HG02981 (cell line): ENCODE data around the gene POLR3A.

Experiments used
- ATAC-seq: cut with Tn5 transposase; IDR thresholded peaks from one replicate; pipeline ENCODE4 v1.9.1; 2021; ENCODE audit warnings: mild to moderate bottlenecking, moderate library complexity; ENCODE audit not compliant: unreplicated experiment

The POLR3A gene

GRCh38 chr10:77983384-77984341, 45.7 kb downstream of the POLR3A start:
- ATAC-seq, result no peak

DNA sequence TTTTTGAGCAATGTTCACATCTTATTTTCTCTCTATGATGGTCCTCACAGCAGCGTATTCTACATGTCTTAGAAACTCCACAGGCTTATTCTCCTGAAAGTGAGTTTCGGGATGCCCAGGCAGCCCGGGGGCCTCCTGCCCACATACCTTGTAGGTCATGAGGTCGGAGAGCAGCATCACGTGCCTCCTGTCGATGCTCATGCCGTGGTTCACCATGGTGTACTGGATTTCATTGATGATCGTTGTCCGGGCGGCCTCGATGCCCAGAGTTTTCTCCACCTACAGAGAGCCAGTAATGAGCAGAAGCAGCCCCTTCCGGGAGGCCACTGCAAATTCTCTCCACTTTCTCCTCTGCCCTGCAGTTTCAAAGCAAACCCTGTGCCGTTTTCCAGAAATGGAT, 48.0 kb downstream of the POLR3A start:
- no peak for ATAC-seq

GRCh38 chr10:77979221-77979620, 50.1 kb downstream of the POLR3A start:
- no peak for ATAC-seq

- ATAC-seq, result no peak
Measured at GRCh38 chr10:77978360-77978759, 51.0 kb downstream of the POLR3A start.

- ATAC-seq, result no peak
Measured at GRCh38 chr10:77977934-77978333, 51.4 kb downstream of the POLR3A start.

DNA sequence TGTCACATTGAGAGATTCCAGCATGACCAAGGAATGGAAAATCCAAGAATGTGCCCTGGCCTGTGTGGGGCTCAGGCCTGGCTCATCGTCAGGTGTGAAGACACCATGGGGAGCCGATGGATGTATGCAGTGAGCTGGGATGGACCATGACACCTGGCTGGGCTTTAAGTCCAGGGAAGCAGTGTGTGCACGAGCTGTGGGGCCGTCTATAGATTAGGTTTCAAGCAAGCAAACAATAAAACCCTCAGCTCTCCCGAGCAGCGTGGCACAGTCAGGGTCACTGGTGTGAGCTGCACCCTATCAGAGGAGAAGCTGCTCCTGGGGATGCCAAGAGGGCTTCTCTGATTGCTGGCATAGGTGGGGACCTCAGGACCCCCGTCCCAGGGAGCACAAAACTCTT, 52.3 kb downstream of the POLR3A start:
- no peak for ATAC-seq

- ATAC-seq, result no peak
Measured at GRCh38 chr10:77975086-77975666, 54.1 kb downstream of the POLR3A start.

DNA sequence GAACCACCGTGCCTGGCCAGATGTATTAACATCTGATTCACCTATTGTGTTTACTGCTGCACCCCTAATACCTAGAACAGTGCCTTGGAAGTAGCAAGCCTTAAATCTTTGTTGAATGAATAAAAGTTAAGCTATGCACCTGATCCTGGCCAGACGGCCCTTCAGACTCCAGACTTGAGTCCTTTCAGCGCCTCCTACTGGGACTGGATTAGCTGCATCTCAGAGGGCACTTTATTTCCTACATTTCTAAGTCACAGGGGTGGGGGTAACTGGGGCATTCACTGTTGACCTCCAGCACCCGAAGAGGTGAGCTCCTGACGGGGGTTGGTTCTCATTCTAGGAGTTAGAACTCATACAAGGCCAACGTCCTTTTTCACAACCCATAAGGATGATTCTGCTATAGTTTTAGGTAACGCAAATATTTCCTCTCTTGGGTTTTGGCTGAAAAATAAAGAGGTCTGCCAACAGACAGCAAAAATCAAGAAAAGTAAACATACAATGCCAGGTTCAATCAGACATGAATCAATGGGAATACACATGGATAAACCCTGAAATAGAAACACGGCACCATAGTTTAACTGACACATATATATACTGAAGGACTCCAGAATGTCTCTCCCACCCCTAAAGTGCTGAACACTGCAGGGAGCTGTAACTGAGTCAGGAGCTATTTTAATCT, 54.8 kb downstream of the POLR3A start:
- ATAC-seq, result no peak

DNA sequence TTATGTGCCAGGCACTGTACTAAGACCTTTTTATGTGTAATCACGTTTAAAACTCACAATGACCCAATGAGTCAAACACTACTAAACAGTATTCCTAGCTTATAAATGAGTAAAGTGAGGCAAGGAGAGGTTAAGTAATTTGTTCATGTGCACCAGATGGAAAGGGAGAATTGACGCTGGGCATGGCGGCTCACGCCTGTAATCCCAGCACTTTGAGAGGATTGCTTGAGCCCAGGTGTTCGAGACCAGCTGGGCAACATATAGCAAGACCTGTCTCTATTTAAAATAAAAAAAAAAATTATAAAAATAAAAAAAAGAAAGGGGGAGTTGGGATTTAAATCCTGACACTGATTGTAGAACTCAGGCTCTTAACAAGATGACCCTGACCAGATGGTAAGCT, 56.0 kb downstream of the POLR3A start:
- ATAC-seq, result no peak

- ATAC-seq, result no peak
Measured at GRCh38 chr10:77972148-77972547, 57.2 kb downstream of the POLR3A start.

DNA sequence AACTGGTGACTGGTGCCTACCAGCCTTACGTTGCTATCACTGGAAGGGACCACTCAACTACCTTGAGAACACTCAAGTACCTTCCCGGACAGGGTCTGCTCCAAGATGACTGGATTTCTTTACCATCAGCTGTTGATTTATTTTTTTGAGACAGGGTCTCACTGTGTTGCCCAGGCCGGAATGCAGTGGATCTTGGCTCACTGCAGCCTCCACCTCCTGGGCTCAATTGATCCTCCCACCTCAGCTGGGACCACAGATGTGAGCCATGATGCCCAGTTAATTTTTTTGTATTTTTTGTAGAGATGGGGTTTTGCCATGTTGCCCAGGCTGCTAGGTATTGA, 57.5 kb downstream of the POLR3A start:
- ATAC-seq, result no peak

DNA sequence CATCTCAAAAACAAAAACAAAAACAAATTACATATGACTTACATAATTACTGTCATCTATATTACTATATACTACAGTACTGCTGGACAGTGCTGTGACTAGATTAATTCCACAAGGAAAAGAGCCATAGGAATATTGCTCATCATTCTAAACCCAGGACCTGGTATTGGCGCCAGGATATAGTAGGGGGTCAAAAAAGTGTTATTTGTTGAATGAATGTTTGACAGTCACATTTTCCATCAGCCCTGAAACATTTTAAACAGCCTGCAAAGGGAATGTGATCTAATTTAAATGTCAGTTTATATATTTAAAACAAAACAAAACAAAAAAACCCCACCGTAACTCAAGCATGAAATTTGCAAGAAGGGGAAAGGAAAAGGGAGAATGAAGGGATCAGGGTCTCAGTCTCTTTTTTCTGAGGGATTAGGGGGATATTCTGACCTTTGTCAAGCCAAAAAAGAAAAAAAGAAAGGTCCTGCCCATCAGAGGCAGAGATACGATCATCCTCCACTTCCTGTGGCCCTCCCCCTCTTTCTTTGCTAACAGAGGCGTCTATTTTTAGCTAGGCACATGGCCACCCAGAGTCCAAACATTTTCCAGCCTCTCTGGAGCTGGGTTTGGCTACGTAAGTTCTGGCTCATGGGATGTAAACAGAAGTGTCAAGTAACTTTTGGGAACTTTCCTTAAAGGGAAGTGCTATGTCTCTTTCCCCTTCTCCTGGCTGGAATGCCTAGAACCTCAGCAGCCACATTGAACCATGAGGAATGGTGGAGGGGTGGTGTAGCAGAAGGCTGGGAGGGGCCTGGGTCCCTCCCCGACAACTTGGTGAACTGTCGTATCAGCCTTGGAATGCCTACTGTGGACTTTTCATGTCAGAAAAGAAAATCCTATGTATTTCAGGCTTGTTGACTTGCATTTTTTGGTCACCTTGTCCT, 58.2 kb downstream of the POLR3A start:
- no peak for ATAC-seq

- ATAC-seq, result no peak
Measured at GRCh38 chr10:77969114-77969513, 60.2 kb downstream of the POLR3A start.

DNA sequence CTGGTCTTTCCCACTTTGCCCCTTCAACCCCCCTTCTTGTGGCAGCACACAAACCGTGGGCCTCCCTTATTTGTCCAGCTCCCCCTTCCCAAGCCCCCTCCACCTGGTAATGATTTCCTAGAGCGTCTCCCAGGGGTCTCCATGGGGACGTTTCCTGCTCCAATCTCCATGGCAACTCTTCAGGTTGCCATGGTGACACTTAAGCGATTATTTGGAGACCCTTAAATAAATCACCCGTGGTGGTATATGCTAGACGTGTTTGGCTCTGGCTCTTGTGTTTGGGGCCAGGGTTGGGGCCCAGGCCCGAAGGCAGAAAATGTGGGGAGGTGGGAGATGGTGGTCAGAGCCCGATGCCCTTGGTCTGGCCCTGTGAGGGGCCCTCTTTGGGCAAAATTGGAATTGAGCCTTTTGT, 61.7 kb downstream of the POLR3A start:
- ATAC-seq, result no peak

GRCh38 chr10:77965294-77965693, 64.0 kb downstream of the POLR3A start:
- ATAC-seq, result no peak

- ATAC-seq, result no peak
Measured at GRCh38 chr10:77964811-77965210, 64.5 kb downstream of the POLR3A start.

GRCh38 chr10:77963901-77964300, 65.4 kb downstream of the POLR3A start:
- no peak for ATAC-seq

- no peak for ATAC-seq
Measured at GRCh38 chr10:77962350-77963146, 66.8 kb downstream of the POLR3A start.

- no peak for ATAC-seq
Measured at GRCh38 chr10:77961668-77962067, 67.6 kb downstream of the POLR3A start.

DNA sequence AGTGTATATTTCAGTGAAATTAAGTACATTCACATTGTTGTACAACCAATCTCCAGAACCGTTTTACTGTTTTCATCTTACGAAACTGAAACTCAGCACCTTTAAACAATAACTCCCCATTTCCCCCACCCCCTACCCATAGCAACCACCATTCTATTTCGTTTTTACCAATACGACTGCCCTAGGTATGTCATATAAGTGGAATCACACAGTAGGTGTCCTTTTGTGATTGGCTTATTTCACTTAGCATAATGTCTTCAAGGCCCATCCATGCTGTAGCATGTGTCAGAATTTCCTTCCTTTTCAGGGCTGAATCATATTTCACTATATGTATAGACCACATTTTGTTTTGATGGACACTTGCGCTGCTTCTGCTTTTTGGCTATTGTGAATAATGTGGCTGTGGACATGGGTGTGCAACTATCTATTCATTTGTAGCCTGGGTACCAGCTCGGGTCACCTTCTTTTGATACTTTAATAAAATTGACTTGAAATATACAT, 68.4 kb downstream of the POLR3A start:
- ATAC-seq, result no peak
